Esophagus (tissue), 2 donors: ENCODE results near the gene RBM39. TPM values are rescaled to one million over a fixed set of nuclear protein-coding genes. Genes with fewer than 3 reads are reported as not detected.
A peak's percentile ranks its signal among the peaks of the same experiment; 100 is the strongest.
"Not testable (repeated sequence)": the region's sequence is repeated elsewhere in the genome, so short reads cannot be mapped to it uniquely, and the experiment has no call there.

Experiments used
- H3K27ac ChIP-seq, 2 donors: one replicate each; pipeline ENCODE4 v1.5.1; 2013; ENCODE audit warnings: low read depth in 2 of 2, mild to moderate bottlenecking in 2 of 2, inconsistent platforms in 1 of 2, low read length in 1 of 2, moderate library complexity in 1 of 2
- H3K27me3 ChIP-seq, 2 donors: one replicate each; pipeline ENCODE4 v1.6.1; 2013; ENCODE audit warnings: low read length in 2 of 2, control low read depth in 1 of 2, mild to moderate bottlenecking in 1 of 2; ENCODE audit not compliant: insufficient read depth in 2 of 2, control insufficient read depth in 1 of 2
- H3K36me3 ChIP-seq, 2 donors: one replicate each; pipeline ENCODE4 v1.6.1; 2013; ENCODE audit warnings: low read length in 1 of 2; ENCODE audit not compliant: control insufficient read depth in 2 of 2, insufficient read depth in 2 of 2
- H3K4me1 ChIP-seq, 2 donors: one replicate each; pipeline ENCODE4 v1.6.1; 2013; ENCODE audit warnings: low read length in 1 of 2; ENCODE audit not compliant: control insufficient read depth in 2 of 2, insufficient read depth in 2 of 2
- H3K4me3 ChIP-seq, 2 donors: one replicate each; pipeline ENCODE4 v1.5.1; 2013; ENCODE audit warnings: low read length in 2 of 2, mild to moderate bottlenecking in 2 of 2, low read depth in 1 of 2, moderate library complexity in 1 of 2
- H3K9me3 ChIP-seq, 2 donors: one replicate each; pipeline ENCODE4 v1.6.1; 2013; ENCODE audit warnings: mild to moderate bottlenecking in 2 of 2, low read depth in 1 of 2, low read length in 1 of 2, moderate library complexity in 1 of 2; ENCODE audit not compliant: control insufficient read depth in 2 of 2, insufficient read depth in 1 of 2
- WGBS, 2 donors: extraction: QIAGEN DNeasy Blood & Tissue Kit; methylation state at CpG; one replicate each; pipeline ENCODE4 v1.1.7; 2013; 5-methylcytosine and 5-hydroxymethylcytosine counted together
- polyA plus RNA-seq, 2 donors: library from polyadenylated mRNA; stranded (reverse); fragments of 200-250 nt; gene quantifications; one replicate each; pipeline ENCODE4 v1.2.3, GENCODE V29; 2013
- donor health status: healthy with polysubstance abuse.
- donor health status: Bipolar disorder and iron deficiency.

RBM39 gene
- 100 to 1,000 TPM; 164 to 335 TPM for polyA plus RNA-seq

DNA sequence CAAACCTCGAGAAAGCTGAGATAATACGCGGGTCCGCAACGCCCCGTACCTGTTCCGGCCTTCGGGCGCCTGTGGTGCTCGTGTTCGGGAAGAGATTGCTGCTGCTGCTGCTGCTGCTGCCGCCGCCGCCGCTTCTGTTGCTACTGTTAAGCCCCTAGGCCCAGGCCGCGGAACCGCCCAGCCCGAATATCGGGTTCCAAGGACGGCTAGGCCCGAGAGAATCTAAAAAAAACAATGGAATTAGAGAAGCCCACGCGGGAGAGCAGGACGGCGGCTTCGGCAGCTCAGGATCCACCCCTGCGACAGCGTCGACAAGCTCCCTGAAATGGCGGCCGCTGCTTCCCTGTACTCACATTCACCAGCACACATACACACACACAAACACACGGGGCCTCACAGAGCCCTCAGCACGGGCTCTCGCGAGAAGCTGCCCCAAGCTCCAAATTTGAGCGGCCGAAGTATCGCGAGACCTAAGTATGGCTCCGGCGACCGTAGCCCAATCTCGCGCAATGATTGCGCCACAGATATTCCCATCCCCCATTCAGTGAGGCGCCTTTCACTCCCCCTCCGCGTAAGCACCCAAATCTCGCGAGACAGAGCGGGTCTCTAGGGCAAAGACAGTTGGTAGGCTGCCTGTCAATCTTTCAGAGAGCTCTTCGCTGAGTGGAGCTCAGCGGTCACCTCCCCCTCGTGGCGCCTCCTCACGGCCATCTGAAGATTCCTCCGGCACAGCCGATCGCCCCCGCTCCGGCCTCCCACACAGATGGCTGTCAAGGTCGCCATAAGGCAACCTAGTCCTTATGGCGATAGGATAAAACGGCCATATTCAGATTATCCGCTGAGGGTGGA is at the start of gene RBM39:
RBM39 (minus strand) TSS at position 369 of the 849 bp plus-strand sequence. CDS start 1,386 bp downstream, outside the sequence.
- peak within 1 kb of the TSS; percentile 98 to 100 for H3K27ac ChIP-seq
- no peaks in the 10 kb centered on the region for H3K27me3 ChIP-seq
- no peaks in the 10 kb centered on the region for H3K4me1 ChIP-seq
- WGBS, 2 donors, result 0% methylated on average over 66 of the region's 66 CpGs
- no peaks in the 10 kb centered on the region for H3K9me3 ChIP-seq
- peak within 1 kb of the TSS; percentile 75 to 97 for H3K4me3 ChIP-seq
- peaks cover 0 to 6% of the 10 kb centered on the region in 2 donors for H3K36me3 ChIP-seq

DNA sequence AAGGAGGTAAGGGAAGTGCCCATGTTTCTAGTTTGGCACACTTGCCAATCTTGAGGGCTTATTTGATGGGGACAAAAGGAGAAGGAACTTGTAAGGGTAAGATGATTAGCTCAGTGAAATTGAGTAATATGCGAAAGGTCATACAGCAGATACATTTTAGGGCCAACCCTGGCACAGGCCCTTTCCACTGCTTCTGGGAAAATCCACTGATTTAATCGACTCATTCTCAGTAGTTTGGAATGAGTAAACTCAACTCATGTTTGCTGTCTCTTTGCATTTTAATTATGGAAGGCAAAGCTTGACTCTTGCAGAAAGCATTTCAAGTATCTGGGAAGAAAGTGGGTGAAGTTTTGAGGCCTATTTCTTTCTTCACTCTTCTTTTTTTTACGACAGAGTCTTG is 49.8 kb upstream of the RBM39 start:
- WGBS, 2 donors, result 45 to 49% methylated on average over 3 of the region's 3 CpGs
- Histone ChIP-seq H3K4me1 (peaks cover 0 to 2% of the 10 kb centered on the region in 2 donors), H3K27ac (peak overlapping the region in 1 of 2 donors; percentile 11), H3K36me3 (no peaks in the 10 kb centered on the region), H3K9me3 (no peaks in the 10 kb centered on the region), H3K27me3 (no peaks in the 10 kb centered on the region), H3K4me3 (no peak overlapping the region)

DNA sequence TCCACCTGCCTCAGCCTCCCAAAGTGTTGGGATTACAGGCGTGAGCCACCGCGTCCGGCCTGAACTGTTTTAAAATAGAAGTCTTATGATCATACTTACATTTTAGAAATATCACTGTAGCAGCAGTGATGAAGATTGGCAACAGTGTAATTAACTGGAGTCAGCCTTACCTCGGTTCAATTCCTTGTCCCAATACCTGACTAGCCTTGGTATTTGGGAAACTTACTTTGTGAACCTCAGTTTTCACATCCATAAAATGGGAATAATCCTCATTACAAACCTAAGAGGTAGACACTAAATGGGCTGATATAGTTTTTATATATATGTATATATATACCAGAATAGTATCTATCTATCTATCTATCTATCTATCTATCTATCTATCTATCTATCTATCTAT is 49.0 kb upstream of the RBM39 start:
- no peak overlapping the region for H3K27ac ChIP-seq
- WGBS, 2 donors, result 98 to 99% methylated on average over 5 of the region's 5 CpGs
- no peak overlapping the region for H3K4me3 ChIP-seq

DNA sequence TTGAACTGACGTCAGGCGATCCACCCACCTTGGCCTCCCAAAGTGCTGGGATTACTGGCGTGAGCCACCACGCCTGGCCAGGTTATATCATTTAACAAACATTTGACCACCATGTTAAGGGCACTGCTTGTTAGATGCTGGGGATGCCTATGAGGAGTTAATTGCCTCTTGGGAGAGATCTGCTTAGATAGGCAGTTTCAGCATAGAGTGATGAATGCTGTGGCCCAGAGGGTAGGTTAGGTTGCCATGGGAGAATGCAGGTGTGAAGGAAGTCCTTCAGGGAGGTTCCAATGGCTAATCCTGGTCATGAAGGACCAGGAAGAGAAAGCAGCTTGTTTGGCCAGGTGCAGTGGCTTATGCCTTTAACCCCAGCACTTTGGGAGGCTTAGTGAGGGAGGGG is 46.7 kb upstream of the RBM39 start:
- Histone ChIP-seq H3K36me3 (no peaks in the 10 kb centered on the region), H3K27me3 (no peaks in the 10 kb centered on the region), H3K4me3 (no peak overlapping the region), H3K4me1 (peaks cover 0 to 2% of the 10 kb centered on the region in 2 donors), H3K9me3 (no peaks in the 10 kb centered on the region), H3K27ac (no peak overlapping the region)
- WGBS, 2 donors, result 92 to 96% methylated on average over 4 of the region's 4 CpGs

More for the DNA sequence above, 49.0 kb upstream of the RBM39 start:
- Histone ChIP-seq H3K36me3 (no peaks in the 10 kb centered on the region), H3K9me3 (no peaks in the 10 kb centered on the region), H3K4me1 (peaks cover 0 to 2% of the 10 kb centered on the region in 2 donors), H3K27me3 (no peaks in the 10 kb centered on the region)

DNA sequence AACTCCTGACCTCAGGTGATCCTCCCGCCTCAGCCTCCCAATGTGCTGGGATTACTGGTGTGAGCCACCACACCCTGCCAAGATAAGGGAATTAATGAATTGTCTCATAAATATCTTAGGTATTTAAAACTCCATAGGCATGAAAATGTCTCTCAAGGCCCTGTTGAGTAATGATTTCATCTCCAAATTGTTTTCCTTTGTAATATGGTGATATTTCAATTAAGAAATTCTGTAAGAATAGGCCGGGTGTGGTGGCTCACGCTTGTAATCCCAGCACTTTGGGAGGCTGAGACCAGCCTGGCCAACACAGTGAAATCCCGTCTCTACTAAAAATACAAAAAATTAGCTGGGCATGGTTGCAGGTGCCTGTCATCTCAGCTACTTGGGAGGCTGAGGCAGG is 43.5 kb upstream of the RBM39 start:
- not testable (repeated sequence) for H3K4me3 ChIP-seq, H3K36me3 ChIP-seq, H3K4me1 ChIP-seq, H3K27ac ChIP-seq, H3K9me3 ChIP-seq, H3K27me3 ChIP-seq
- WGBS, 2 donors, result 94 to 99% methylated on average over 4 of the region's 4 CpGs

DNA sequence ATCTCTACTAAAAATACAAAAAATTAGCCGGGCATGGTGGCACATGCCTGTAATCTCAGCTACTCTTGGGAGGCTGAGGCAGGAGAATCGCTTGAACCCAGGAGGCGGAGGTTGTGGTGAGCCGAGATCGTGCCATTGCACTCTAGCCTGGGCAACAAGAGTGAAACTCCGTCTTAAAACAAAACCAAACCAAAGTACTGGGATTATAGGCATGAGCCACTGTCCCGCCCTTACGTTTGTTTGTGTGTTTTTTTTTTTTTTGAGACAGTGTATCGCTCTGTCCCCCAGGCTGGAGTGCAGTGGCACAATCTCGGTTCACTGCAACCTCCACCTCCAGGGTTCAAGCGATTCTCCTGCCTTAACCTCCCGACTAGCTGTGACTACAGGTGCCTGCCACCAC is 41.8 kb upstream of the RBM39 start:
- WGBS, 2 donors, result 89 to 92% methylated on average over 12 of the region's 12 CpGs

DNA sequence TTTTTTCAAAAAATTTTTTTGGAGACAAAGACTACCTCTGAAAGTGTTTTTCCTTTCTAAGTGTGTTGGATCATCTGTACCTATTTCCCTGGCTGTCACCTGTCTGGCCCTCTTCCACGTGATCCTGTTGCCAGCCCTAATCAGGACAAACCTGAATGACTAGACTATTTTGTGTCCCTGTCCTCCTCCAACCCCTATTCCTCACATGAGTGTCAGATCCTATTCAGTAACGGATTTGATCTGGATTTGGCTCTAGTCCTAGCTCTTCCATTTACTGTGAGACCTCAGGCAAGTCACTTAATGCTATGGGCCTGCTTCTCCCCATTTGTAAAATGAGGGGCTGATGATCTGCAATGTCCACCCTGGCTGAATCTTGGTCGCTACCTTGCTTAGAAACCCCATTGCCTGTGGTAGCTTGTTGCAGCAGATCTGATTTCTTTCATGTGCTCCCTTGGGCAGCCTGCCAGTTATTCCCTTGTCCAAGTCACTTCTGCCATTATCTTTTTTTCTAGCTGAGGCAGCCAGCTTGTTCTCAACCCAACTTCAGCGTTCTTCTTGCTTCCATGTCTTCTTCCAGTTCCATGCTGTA is 34.5 kb upstream of the RBM39 start:
- WGBS, 2 donors, result 38 to 39% methylated on average over 4 of the region's 4 CpGs
- H3K4me1 ChIP-seq, result peaks cover 5 to 12% of the 10 kb centered on the region in 2 donors
- no peaks in the 10 kb centered on the region for H3K9me3 ChIP-seq
- H3K4me3 ChIP-seq, result no peak overlapping the region
- H3K27ac ChIP-seq, result peak overlapping the region in 1 of 2 donors; percentile 76
- no peaks in the 10 kb centered on the region for H3K27me3 ChIP-seq
- peaks cover 2 to 4% of the 10 kb centered on the region in 2 donors for H3K36me3 ChIP-seq

More for the DNA sequence above, 41.8 kb upstream of the RBM39 start:
- H3K36me3 ChIP-seq, H3K4me3 ChIP-seq, H3K4me1 ChIP-seq, H3K9me3 ChIP-seq, H3K27me3 ChIP-seq, H3K27ac ChIP-seq: not testable (repeated sequence)

DNA sequence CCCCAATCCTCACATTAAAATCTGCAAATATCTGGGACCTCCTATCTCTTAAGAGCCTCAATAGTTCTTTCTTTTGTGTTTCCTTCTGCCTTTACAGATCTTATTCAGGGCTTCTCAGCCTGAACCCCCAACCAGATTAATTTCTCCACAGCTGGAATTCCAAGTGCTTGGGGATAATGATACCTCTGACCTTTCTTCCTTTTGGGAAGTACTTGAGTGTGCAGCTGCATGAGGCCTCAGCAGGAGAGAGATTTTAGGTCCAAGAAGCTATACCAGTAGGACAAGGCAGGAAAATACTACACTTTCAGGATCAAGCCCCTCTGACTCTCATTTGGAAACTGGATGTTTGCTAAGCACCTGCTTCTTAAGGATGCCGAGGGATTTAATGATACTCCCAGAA is 32.3 kb upstream of the RBM39 start:
- H3K27me3 ChIP-seq, result no peaks in the 10 kb centered on the region
- 70 to 84% methylated on average over 1 of the region's 1 CpG for WGBS, 2 donors
- no peak overlapping the region for H3K27ac ChIP-seq
- peaks cover 5 to 12% of the 10 kb centered on the region in 2 donors for H3K4me1 ChIP-seq
- H3K4me3 ChIP-seq, result no peak overlapping the region
- peaks cover 0 to 4% of the 10 kb centered on the region in 2 donors for H3K36me3 ChIP-seq
- H3K9me3 ChIP-seq, result no peaks in the 10 kb centered on the region

DNA sequence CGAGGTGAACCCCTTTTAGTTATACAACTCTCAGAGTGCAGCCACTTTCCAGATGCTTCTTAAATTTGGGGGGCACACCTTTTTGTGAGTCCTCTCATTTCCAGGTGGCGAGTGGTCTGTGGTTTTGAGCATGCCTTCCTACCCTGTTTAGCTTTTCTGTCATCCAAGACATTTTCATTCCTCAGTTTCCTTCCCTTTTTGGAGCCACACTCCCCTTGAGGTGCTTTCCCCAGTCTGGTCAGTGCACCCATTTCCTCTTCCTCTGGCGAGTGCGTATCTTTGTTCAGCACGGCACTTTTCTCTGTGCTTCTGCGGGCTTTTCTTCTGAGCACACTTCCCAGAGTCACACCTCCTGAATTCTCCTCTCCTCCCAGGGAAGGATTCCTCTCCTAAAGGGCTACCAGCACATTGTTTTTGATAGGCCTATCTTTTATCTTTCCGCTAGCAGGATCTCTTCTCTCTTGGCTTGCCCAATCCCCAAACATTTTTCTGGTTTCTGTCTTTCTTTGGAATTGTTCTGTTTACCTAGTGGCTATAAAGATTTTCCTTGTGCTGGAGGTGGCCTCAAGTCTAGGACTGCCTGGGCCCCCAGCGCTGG is 31.2 kb upstream of the RBM39 start:
- no peaks in the 10 kb centered on the region for H3K9me3 ChIP-seq
- 50 to 57% methylated on average over 8 of the region's 8 CpGs for WGBS, 2 donors
- peak overlapping the region in 1 of 2 donors; percentile 84 for H3K4me3 ChIP-seq
- H3K36me3 ChIP-seq, result peaks cover 0 to 4% of the 10 kb centered on the region in 2 donors
- H3K27me3 ChIP-seq, result no peaks in the 10 kb centered on the region
- H3K4me1 ChIP-seq, result peaks cover 5 to 12% of the 10 kb centered on the region in 2 donors
- H3K27ac ChIP-seq, result peak overlapping the region; percentile 69 to 95
